ENCODE results near the gene CACNB3. TPM values are rescaled to one million over a fixed set of nuclear protein-coding genes. Genes with fewer than 3 reads are reported as not detected.
"Not testable (repeated sequence)": the region's sequence is repeated elsewhere in the genome, so short reads cannot be mapped to it uniquely, and the experiment has no call there.

Gene CACNB3
- total and polyA plus RNA-seq, 11 donors, result 3.2 to 11.2 (median 5.3) TPM

- Histone ChIP-seq H3K4me1 (no peaks in the 10 kb centered on the region), H3K9me3 (no peaks in the 10 kb centered on the region), H3K4me3 (no peak overlapping the region), H3K36me3 (peaks cover 2 to 100% (median 97%) of the 10 kb centered on the region in 9 donors), H3K27ac (no peak overlapping the region), H3K27me3 (no peaks in the 10 kb centered on the region)
- 84 to 91% (median 88%) methylated on average over 12 of the region's 12 CpGs for WGBS, 4 donors
- TF ChIP-seq, protein P1, sequence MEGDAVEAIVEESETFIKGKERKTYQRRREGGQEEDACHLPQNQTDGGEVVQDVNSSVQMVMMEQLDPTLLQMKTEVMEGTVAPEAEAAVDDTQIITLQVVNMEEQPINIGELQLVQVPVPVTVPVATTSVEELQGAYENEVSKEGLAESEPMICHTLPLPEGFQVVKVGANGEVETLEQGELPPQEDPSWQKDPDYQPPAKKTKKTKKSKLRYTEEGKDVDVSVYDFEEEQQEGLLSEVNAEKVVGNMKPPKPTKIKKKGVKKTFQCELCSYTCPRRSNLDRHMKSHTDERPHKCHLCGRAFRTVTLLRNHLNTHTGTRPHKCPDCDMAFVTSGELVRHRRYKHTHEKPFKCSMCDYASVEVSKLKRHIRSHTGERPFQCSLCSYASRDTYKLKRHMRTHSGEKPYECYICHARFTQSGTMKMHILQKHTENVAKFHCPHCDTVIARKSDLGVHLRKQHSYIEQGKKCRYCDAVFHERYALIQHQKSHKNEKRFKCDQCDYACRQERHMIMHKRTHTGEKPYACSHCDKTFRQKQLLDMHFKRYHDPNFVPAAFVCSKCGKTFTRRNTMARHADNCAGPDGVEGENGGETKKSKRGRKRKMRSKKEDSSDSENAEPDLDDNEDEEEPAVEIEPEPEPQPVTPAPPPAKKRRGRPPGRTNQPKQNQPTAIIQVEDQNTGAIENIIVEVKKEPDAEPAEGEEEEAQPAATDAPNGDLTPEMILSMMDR (IDR thresholded peaks at IDR 0.05), result no peak
- TF ChIP-seq POLR2A (IDR thresholded peaks at IDR 0.05), result no peak
- intact Hi-C loops (cut with DNase I), result no loop called here
- ATAC-seq (no peak), DNase-seq (peak in 1 of 5 donors; percentile 43)
These were observed 14.2 kb downstream of the CACNB3 start for GRCh38 chr12:48832321-48833060.

DNA sequence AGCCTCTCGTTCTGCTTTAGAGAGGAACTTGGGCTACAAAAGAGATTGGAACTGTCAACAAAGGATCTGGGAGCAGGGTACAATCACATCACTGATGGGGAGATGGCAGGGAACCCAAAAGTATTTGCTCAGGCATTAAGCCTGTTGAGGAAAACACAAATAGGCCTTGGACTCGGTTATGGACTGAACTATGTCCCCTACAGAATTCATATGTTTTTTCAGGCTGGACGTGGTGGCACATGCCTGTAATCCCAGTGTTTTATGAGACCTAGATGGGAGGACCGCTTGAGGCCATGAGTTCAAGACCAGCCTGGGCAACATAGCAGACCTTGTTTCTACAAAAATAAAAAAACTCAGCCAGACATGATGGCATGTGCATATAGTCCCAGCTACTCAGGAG, 19.8 kb downstream of the CACNB3 start:
- Histone ChIP-seq H3K27me3 (no peaks in the 10 kb centered on the region), H3K36me3 (peaks cover 0 to 83% (median 82%) of the 10 kb centered on the region in 9 donors), H3K4me3 (no peak overlapping the region)

GRCh38 chr12:48842021-48842420, 23.7 kb downstream of the CACNB3 start:
- intact Hi-C loops (cut with DNase I); H3K27me3 ChIP-seq; H3K4me1 ChIP-seq; H3K27ac ChIP-seq; DNase-seq; ATAC-seq; H3K4me3 ChIP-seq; H3K9me3 ChIP-seq: not testable (repeated sequence)
- 92 to 98% (median 96%) methylated on average over 8 to 28 of the region's 29 CpGs; no CpG with 5 or more reads in 1 of the 4 donors for WGBS, 4 donors
- H3K36me3 ChIP-seq, result peaks cover 0 to 83% (median 74%) of the 10 kb centered on the region in 9 donors

More for the DNA sequence above, 19.8 kb downstream of the CACNB3 start:
- Histone ChIP-seq H3K4me1 (no peaks in the 10 kb centered on the region), H3K27ac (no peak overlapping the region), H3K9me3 (no peaks in the 10 kb centered on the region)
- WGBS, 4 donors, result 90 to 93% (median 91%) methylated on average over 4 of the region's 4 CpGs
- intact Hi-C loops (cut with DNase I), result no loop called here
- DNase-seq, result no peak
- TF ChIP-seq, protein P1 (IDR thresholded peaks at IDR 0.05), result no peak
- TF ChIP-seq POLR2A (IDR thresholded peaks at IDR 0.05), result no peak
- no peak for ATAC-seq

DNA sequence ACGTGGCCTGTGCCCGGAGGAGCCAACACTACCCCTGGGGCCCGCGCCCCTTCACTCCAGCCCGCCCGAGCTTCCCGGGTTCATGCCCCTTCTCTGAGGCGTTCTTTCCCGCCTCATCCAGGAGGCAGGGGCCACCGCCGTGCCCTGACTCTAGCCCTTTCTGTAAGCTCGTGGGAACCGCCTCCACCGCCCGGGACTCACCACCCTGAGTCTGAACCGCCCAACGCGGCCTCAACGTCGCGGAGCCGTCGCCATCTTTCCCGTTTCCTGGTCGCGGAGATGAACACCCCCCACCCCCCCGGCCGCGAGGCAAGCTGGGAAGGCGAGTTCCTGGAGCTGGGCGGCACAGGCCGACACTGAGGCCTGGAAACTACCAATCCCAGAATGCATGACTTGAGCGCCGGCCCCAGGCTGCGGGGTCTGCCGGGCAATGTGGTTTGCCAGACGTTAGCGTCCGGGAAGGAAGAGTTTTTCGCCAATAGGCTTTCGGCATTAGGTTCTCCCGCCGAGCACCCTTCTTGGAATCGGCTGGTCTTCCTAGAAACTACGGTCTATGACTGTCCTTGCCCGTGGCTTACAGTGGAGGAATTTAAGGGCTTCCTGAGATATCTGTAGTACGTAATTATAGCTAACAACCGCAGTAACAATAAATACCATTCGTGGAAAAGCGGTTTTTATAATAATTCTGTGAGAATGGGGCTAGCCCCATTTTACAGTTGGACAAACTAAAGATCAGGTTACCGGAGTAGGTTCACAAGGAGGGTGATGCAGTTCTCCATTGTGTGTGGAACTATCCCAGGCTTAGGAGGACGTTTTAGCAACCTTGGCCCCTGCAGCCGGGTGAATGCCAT, 33.8 kb downstream of the CACNB3 start, which contains the start of gene DDX23:
Gene DDX23, minus strand, starts transcription at position 281 of the 851 bp plus-strand sequence. CDS start 6,381 bp downstream, outside the sequence.
- no peaks in the 10 kb centered on the region for H3K9me3 ChIP-seq
- ATAC-seq, result peak; percentile 98 to 99 (median 98)
- H3K4me3 ChIP-seq, result peak within 1 kb of the TSS; percentile 74 to 99 (median 92)
- TF ChIP-seq, protein P1 (IDR thresholded peaks at IDR 0.05), result no peak
- TF ChIP-seq POLR2A (IDR thresholded peaks at IDR 0.05), result peak in 1 of 2 donors; percentile 54
- WGBS, 4 donors, result 0 to 1% (median 0%) methylated on average over 26 to 53 of the region's 53 CpGs
- H3K4me1 ChIP-seq, result peaks cover 0 to 28% (median 21%) of the 10 kb centered on the region in 12 donors
- peak; percentile 95 to 97 (median 96) for DNase-seq
- H3K27me3 ChIP-seq, result no peaks in the 10 kb centered on the region
- H3K27ac ChIP-seq, result peak within 1 kb of the TSS; percentile 68 to 96 (median 84)
- H3K36me3 ChIP-seq, result peaks cover 0 to 28% (median 6%) of the 10 kb centered on the region in 9 donors
- intact Hi-C loops (cut with DNase I), result loop anchor here (1.0 to 10.0 kb wide), 10 partner anchors 37 to 145 kb away; partner anchors contain the start of gene DDN (in 3 of the 10)

Data from heart left ventricle (tissue), 16 donors.